ENCODE measurements around the gene MAGEB1. TPM values are rescaled to one million over a fixed set of nuclear protein-coding genes. Genes with fewer than 3 reads are reported as not detected.

MAGEB1 gene
- total RNA-seq, 3 donors from 2014 or later (not counting 1 experiment from before 2014, with no cell fraction given) = not detected

DNA sequence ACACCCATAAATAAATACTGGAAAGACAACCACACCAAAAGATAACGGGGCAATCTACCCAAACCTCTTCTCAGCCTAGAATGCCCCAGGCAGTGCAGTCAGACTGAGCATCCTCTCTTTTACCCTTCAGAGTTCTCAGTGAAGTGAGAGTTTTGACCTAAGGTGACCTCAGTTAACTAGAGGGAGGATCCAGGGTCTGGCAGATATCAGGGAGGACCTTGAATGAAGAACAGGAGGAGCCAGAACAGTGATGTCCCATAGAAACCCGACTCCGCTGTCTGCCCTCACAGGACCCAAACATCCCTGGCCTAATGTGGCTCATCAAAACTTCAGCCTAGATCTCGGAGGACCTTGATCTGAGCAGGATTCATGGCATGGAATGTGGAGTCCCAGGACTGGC, 16.6 kb upstream of the MAGEB1 start, which contains the start of gene MAGEB3:
Gene MAGEB3 (plus strand): TSS at position 263 of the 400 bp plus-strand sequence. CDS start 5,268 bp downstream, outside the sequence.
- Histone ChIP-seq H3K4me3 (ENCODE audit: low read length) (no peak within 1 kb of the TSS), H3K9me3 (ENCODE audit: control insufficient read depth, insufficient read depth, low read length) (no peaks in the 10 kb centered on the region), H3K27ac (ENCODE audit: low read length) (no peak within 1 kb of the TSS), H3K4me1 (ENCODE audit: control insufficient read depth, insufficient read depth, low read length) (no peaks in the 10 kb centered on the region), H3K36me3 (ENCODE audit: control insufficient read depth, insufficient read depth, low read length) (no peaks in the 10 kb centered on the region), H3K27me3 (ENCODE audit: control insufficient read depth, insufficient read depth, low read length) (no peaks in the 10 kb centered on the region)
- intact Hi-C loops (cut with micrococcal nuclease) = no loop called here
- Mint-ChIP-seq H3K4me1 (no peaks in the 10 kb centered on the region), H3K4me3 (no peak within 1 kb of the TSS), H3K27ac (no peak within 1 kb of the TSS), H3K27me3 (ENCODE audit: low read depth in 2 of 2) (no peaks in the 10 kb centered on the region), H3K9me3 (peaks cover 0 to 2% of the 10 kb centered on the region in 2 donors), H3K36me3 (no peaks in the 10 kb centered on the region)
- TF ChIP-seq, protein P1, sequence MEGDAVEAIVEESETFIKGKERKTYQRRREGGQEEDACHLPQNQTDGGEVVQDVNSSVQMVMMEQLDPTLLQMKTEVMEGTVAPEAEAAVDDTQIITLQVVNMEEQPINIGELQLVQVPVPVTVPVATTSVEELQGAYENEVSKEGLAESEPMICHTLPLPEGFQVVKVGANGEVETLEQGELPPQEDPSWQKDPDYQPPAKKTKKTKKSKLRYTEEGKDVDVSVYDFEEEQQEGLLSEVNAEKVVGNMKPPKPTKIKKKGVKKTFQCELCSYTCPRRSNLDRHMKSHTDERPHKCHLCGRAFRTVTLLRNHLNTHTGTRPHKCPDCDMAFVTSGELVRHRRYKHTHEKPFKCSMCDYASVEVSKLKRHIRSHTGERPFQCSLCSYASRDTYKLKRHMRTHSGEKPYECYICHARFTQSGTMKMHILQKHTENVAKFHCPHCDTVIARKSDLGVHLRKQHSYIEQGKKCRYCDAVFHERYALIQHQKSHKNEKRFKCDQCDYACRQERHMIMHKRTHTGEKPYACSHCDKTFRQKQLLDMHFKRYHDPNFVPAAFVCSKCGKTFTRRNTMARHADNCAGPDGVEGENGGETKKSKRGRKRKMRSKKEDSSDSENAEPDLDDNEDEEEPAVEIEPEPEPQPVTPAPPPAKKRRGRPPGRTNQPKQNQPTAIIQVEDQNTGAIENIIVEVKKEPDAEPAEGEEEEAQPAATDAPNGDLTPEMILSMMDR (IDR thresholded peaks at IDR 0.05) = no peak
- DNase-seq = no peak
- WGBS (ENCODE audit: insufficient coverage) = 78% methylated on average over 3 of the region's 4 CpGs
- ATAC-seq = no peak

GRCh38 chrX:30241724-30242415, 5.1 kb upstream of the MAGEB1 start, which contains the start of gene MAGEB4:
Gene MAGEB4, plus strand, starts transcription at chrX:30242000. Its CDS starts 136 bp downstream, at chrX:30242136.
- TF ChIP-seq, protein P1 (IDR thresholded peaks at IDR 0.05) = no peak
- Mint-ChIP-seq H3K27me3 (ENCODE audit: low read depth in 2 of 2) (peaks cover 0 to 8% of the 10 kb centered on the region in 2 donors), H3K4me1 (no peaks in the 10 kb centered on the region), H3K27ac (no peak within 1 kb of the TSS), H3K4me3 (no peak within 1 kb of the TSS), H3K36me3 (no peaks in the 10 kb centered on the region), H3K9me3 (no peaks in the 10 kb centered on the region)
- Histone ChIP-seq H3K9me3 (ENCODE audit: control insufficient read depth, insufficient read depth, low read length) (no peaks in the 10 kb centered on the region), H3K4me1 (ENCODE audit: control insufficient read depth, insufficient read depth, low read length) (no peaks in the 10 kb centered on the region), H3K4me3 (ENCODE audit: low read length) (no peak within 1 kb of the TSS), H3K27me3 (ENCODE audit: control insufficient read depth, insufficient read depth, low read length) (no peaks in the 10 kb centered on the region), H3K27ac (ENCODE audit: low read length) (no peak within 1 kb of the TSS), H3K36me3 (ENCODE audit: control insufficient read depth, insufficient read depth, low read length) (no peaks in the 10 kb centered on the region)
- WGBS (ENCODE audit: insufficient coverage) = 88% methylated on average over 10 of the region's 10 CpGs
- ATAC-seq = no peak
- no peak for DNase-seq
- intact Hi-C loops (cut with micrococcal nuclease) = no loop called here

GRCh38 chrX:30248854-30249253, 1.9 kb downstream of the MAGEB1 start:
- H3K36me3 Mint-ChIP-seq = no peaks in the 10 kb centered on the region

More at GRCh38 chrX:30248854-30249253, 1.9 kb downstream of the MAGEB1 start:
- no peak overlapping the region for H3K4me3 ChIP-seq (ENCODE audit: low read length)
- H3K36me3 ChIP-seq (ENCODE audit: control insufficient read depth, insufficient read depth, low read length) = no peaks in the 10 kb centered on the region
- DNase-seq (no peak), ATAC-seq (no peak)
- no peak overlapping the region for H3K4me3 Mint-ChIP-seq
- H3K9me3 Mint-ChIP-seq = peaks cover 0 to 2% of the 10 kb centered on the region in 2 donors
- no peaks in the 10 kb centered on the region for H3K27me3 ChIP-seq (ENCODE audit: control insufficient read depth, insufficient read depth, low read length)
- H3K27me3 Mint-ChIP-seq (ENCODE audit: low read depth in 2 of 2) = no peaks in the 10 kb centered on the region
- intact Hi-C loops (cut with micrococcal nuclease) = no loop called here
- WGBS (ENCODE audit: insufficient coverage) = 80% methylated on average over 4 of the region's 4 CpGs
- no peak overlapping the region for H3K27ac Mint-ChIP-seq
- no peaks in the 10 kb centered on the region for H3K4me1 Mint-ChIP-seq
- H3K27ac ChIP-seq (ENCODE audit: low read length) = no peak overlapping the region
- TF ChIP-seq, protein P1 (IDR thresholded peaks at IDR 0.05) = no peak
- no peaks in the 10 kb centered on the region for H3K9me3 ChIP-seq (ENCODE audit: control insufficient read depth, insufficient read depth, low read length)
- no peaks in the 10 kb centered on the region for H3K4me1 ChIP-seq (ENCODE audit: control insufficient read depth, insufficient read depth, low read length)

Data from natural killer cell (primary cell).